MM.1S (cell line): ENCODE measurements around the gene BRME1.

Source experiments
- DNase-seq: peaks from one replicate; pipeline ENCODE4 v3.0.0-alpha.2; 2015
- H2AFZ ChIP-seq: fragments of 300-600 bp; sonication (generic); 2 replicates; pipeline ENCODE4 v1.6.0; 2016; ENCODE audit warnings: antibody characterized with exemption, low read length
- H3F3A ChIP-seq: fragments of 300-600 bp; sonication (generic); 2 replicates; pipeline ENCODE4 v1.6.1; 2016; ENCODE audit warnings: mild to moderate bottlenecking, antibody characterized with exemption, low read length, moderate library complexity, mixed read lengths; ENCODE audit not compliant: insufficient read depth
- H3K27ac ChIP-seq: fragments of 300-600 bp; sonication (generic); 2 replicates; pipeline ENCODE4 v1.5.1; 2016; ENCODE audit warnings: mild to moderate bottlenecking, low read length
- H3K27me3 ChIP-seq: fragments of 300-600 bp; sonication (generic); replicated peaks from 2 replicates; pipeline ENCODE4 v1.6.0; 2016; ENCODE audit warnings: low read length; ENCODE audit not compliant: insufficient read depth
- H3K36me3 ChIP-seq: fragments of 300-600 bp; sonication (generic); replicated peaks from 2 replicates; pipeline ENCODE4 v1.6.1; 2016; ENCODE audit warnings: mild to moderate bottlenecking, low read length, mixed read lengths; ENCODE audit not compliant: insufficient read depth
- H3K4me1 ChIP-seq: fragments of 300-600 bp; sonication (generic); 2 replicates; pipeline ENCODE4 v1.6.1; 2016; ENCODE audit warnings: low read length, mixed read lengths
- H3K4me2 ChIP-seq: fragments of 300-600 bp; sonication (generic); 2 replicates; pipeline ENCODE4 v1.6.0; 2016; ENCODE audit warnings: low read depth, low read length
- H3K4me3 ChIP-seq: fragments of 300-600 bp; sonication (generic); 2 replicates; pipeline ENCODE4 v1.5.1; 2016; ENCODE audit warnings: low read length, mixed read lengths
- H3K79me2 ChIP-seq: fragments of 300-600 bp; sonication (generic); 2 replicates; pipeline ENCODE4 v1.6.1; 2016; ENCODE audit warnings: mixed run types, low read length, mixed read lengths
- H3K9ac ChIP-seq: fragments of 300-600 bp; sonication (generic); 2 replicates; pipeline ENCODE4 v1.6.1; 2016; ENCODE audit warnings: low read length, mixed read lengths
- H3K9me2 ChIP-seq: fragments of 300-600 bp; sonication (generic); replicated peaks from 2 replicates; pipeline ENCODE4 v1.6.1; 2016; ENCODE audit warnings: mild to moderate bottlenecking, low read length, mixed read lengths; ENCODE audit not compliant: insufficient read depth
- H3K9me3 ChIP-seq: fragments of 300-600 bp; sonication (generic); replicated peaks from 2 replicates; pipeline ENCODE4 v1.6.1; 2016; ENCODE audit warnings: mild to moderate bottlenecking, low read length, mixed read lengths; ENCODE audit not compliant: insufficient read depth
- H4K20me1 ChIP-seq: fragments of 300-600 bp; sonication (generic); 2 replicates; pipeline ENCODE4 v1.6.1; 2016; ENCODE audit warnings: mild to moderate bottlenecking, low read length, moderate library complexity, mixed read lengths; ENCODE audit not compliant: insufficient read depth
- EZH2 ChIP-seq: fragments of 300-600 bp; sonication (generic); optimal IDR thresholded peaks from 2 replicates; pipeline ENCODE3; 2017; ENCODE audit warnings: low read depth, mild to moderate bottlenecking, antibody characterized with exemption, low read length, mixed read lengths
- EZH2phosphoT487 ChIP-seq: fragments of 300-600 bp; sonication (generic); IDR thresholded peaks from 2 replicates; pipeline ENCODE4 v1.6.1; 2018; ENCODE audit warnings: antibody characterized with exemption, low read length
- TF ChIP-seq, protein P1 (sequence below): fragments of 300-600 bp; sonication (generic); IDR thresholded peaks from 2 replicates; pipeline ENCODE4 v1.5.1; 2016; ENCODE audit warnings: antibody characterized with exemption, low read length, mixed read lengths

The BRME1 gene

DNA sequence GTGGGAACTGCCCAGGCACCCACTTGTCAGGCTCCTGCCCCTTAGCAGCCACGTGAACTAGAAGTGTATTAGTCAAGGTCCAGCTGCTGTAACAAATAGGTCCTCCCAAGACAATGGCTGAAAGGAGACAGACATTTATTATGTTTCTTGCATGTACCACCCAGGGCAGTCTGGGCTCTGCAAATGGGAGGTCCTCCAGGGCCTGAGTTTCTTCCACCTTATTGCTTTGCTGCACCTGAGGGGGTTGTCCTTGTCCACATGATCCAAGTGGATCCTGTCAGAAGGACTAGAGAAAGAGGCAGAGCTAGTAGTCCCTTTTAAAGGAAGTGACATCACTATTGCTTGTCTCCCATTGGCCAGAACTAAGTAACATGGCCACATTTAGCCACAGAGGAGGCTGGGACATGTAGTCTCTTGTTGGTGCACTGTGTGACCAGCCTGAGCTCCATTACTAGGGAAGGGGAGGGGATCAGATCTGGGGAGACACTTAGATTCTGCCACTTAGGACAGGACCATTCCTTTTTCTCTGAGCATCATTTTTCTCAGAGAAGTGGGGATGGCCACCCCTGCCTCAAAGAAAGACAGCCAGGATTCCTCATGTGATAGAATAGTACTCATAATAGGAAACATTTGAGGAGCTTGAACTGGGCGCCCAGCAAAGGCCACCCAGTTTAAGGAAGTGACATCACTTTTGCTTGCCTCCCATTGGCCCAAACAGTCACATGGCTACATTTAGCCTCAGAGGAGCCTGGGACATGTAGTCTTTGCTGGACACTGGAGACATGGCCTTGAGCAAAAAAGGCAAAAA lies 15.2 kb upstream of the BRME1 start:
- H2AFZ ChIP-seq = no peak overlapping the region

DNA sequence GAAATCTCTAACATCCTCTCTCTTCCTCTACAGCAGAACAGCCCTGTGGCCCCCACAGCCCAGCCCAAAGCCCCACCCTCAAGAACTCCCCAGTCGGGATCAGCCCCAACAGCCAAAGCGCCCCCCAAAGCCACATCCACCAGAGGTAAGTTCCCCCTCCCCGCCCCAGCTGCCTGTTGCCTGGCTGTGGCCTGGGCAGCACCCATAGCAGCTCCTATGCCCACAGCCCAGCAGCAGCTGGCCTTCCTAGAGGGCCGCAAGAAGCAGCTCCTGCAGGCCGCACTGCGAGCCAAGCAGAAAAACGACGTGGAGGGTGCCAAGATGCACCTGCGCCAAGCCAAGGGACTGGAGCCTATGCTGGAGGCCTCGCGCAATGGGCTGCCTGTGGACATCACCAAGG lies 14.6 kb upstream of the BRME1 start:
- Histone ChIP-seq H3K9me3 (no peaks in the 10 kb centered on the region), H3K27ac (no peak overlapping the region), H3K9ac (no peak overlapping the region), H3K27me3 (no peaks in the 10 kb centered on the region), H3F3A (no peaks in the 10 kb centered on the region), H3K4me2 (no peak overlapping the region), H3K4me3 (no peak overlapping the region), H3K36me3 (0 out of 2 replicates have a peak, but pooled peaks cover 2% of the 10 kb centered on the region), H2AFZ (no peak overlapping the region), H4K20me1 (no peaks in the 10 kb centered on the region), H3K79me2 (no peaks in the 10 kb centered on the region), H3K4me1 (no peaks in the 10 kb centered on the region), H3K9me2 (no peaks in the 10 kb centered on the region)
- DNase-seq = no peak
- TF ChIP-seq EZH2phosphoT487 (no peak), EZH2 (no peak)
- TF ChIP-seq, protein P1, sequence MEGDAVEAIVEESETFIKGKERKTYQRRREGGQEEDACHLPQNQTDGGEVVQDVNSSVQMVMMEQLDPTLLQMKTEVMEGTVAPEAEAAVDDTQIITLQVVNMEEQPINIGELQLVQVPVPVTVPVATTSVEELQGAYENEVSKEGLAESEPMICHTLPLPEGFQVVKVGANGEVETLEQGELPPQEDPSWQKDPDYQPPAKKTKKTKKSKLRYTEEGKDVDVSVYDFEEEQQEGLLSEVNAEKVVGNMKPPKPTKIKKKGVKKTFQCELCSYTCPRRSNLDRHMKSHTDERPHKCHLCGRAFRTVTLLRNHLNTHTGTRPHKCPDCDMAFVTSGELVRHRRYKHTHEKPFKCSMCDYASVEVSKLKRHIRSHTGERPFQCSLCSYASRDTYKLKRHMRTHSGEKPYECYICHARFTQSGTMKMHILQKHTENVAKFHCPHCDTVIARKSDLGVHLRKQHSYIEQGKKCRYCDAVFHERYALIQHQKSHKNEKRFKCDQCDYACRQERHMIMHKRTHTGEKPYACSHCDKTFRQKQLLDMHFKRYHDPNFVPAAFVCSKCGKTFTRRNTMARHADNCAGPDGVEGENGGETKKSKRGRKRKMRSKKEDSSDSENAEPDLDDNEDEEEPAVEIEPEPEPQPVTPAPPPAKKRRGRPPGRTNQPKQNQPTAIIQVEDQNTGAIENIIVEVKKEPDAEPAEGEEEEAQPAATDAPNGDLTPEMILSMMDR = no peak

More for the DNA sequence above, 15.2 kb upstream of the BRME1 start:
- H3F3A ChIP-seq = no peaks in the 10 kb centered on the region
- H3K9me2 ChIP-seq = no peaks in the 10 kb centered on the region
- H3K9me3 ChIP-seq = no peaks in the 10 kb centered on the region
- no peaks in the 10 kb centered on the region for H3K27me3 ChIP-seq
- 0 out of 2 replicates have a peak, but pooled peaks cover 2% of the 10 kb centered on the region for H3K36me3 ChIP-seq
- H3K9ac ChIP-seq = no peak overlapping the region
- H3K27ac ChIP-seq = no peak overlapping the region
- no peaks in the 10 kb centered on the region for H3K79me2 ChIP-seq
- H4K20me1 ChIP-seq = no peaks in the 10 kb centered on the region
- no peak overlapping the region for H3K4me3 ChIP-seq
- no peaks in the 10 kb centered on the region for H3K4me1 ChIP-seq
- TF ChIP-seq EZH2 (no peak), EZH2phosphoT487 (no peak)
- TF ChIP-seq, protein P1 = no peak
- H3K4me2 ChIP-seq = no peak overlapping the region
- peak; percentile 40 for DNase-seq

GRCh38 chr19:13918726-13919411 lies 13.0 kb upstream of the BRME1 start:
- no peaks in the 10 kb centered on the region for H3K9me2 ChIP-seq
- H3K36me3 ChIP-seq = 0 out of 2 replicates have a peak, but pooled peaks cover 2% of the 10 kb centered on the region
- no peak for DNase-seq

More at GRCh38 chr19:13918726-13919411, 13.0 kb upstream of the BRME1 start:
- H2AFZ ChIP-seq = no peak overlapping the region
- H3K27ac ChIP-seq = no peak overlapping the region
- no peaks in the 10 kb centered on the region for H4K20me1 ChIP-seq
- no peak overlapping the region for H3K4me3 ChIP-seq
- H3K27me3 ChIP-seq = no peaks in the 10 kb centered on the region
- no peak overlapping the region for H3K9ac ChIP-seq
- TF ChIP-seq EZH2 (no peak), EZH2phosphoT487 (no peak)
- TF ChIP-seq, protein P1 = no peak
- no peak overlapping the region for H3K4me2 ChIP-seq
- no peaks in the 10 kb centered on the region for H3K9me3 ChIP-seq
- no peaks in the 10 kb centered on the region for H3K4me1 ChIP-seq
- no peaks in the 10 kb centered on the region for H3F3A ChIP-seq
- no peaks in the 10 kb centered on the region for H3K79me2 ChIP-seq
